HEK293 (cell line): ENCODE data around the gene KCNK18.

Source experiments
- BCL11A ChIP-seq: fragments of 450-650 bp; formaldehyde crosslinking; IDR thresholded peaks from 2 replicates; pipeline ENCODE4 v1.5.1; 2016; ENCODE audit warnings: low read depth, missing biosample characterization, missing genetic modification characterization
- BCL11B ChIP-seq: fragments of 450-650 bp; formaldehyde crosslinking; IDR thresholded peaks from 2 replicates; pipeline ENCODE4 v1.5.1; 2016; ENCODE audit warnings: low read depth, missing biosample characterization, missing genetic modification characterization
- GLIS2 ChIP-seq: fragments of 450-650 bp; formaldehyde crosslinking; IDR thresholded peaks from 2 replicates; pipeline ENCODE4 v1.5.1; 2016; ENCODE audit warnings: missing biosample characterization, missing genetic modification characterization
- KLF16 ChIP-seq: fragments of 450-650 bp; formaldehyde crosslinking; IDR thresholded peaks from 2 replicates; pipeline ENCODE4 v1.5.1; 2017; ENCODE audit warnings: missing biosample characterization, missing genetic modification characterization
- KLF9 ChIP-seq: fragments of 450-650 bp; formaldehyde crosslinking; IDR thresholded peaks from 2 replicates; pipeline ENCODE4 v1.5.1; 2016; ENCODE audit warnings: missing biosample characterization, missing genetic modification characterization, low read depth
- OVOL3 ChIP-seq: fragments of 450-650 bp; formaldehyde crosslinking; IDR thresholded peaks from 2 replicates; pipeline ENCODE4 v1.5.1; 2016; ENCODE audit warnings: missing biosample characterization, missing genetic modification characterization
- RBAK ChIP-seq: fragments of 450-650 bp; formaldehyde crosslinking; IDR thresholded peaks from 2 replicates; pipeline ENCODE4 v1.5.1; 2016; ENCODE audit warnings: missing biosample characterization, missing genetic modification characterization
- REPIN1 ChIP-seq: fragments of 450-650 bp; formaldehyde crosslinking; IDR thresholded peaks from 2 replicates; pipeline ENCODE4 v1.5.1; 2017; ENCODE audit warnings: missing biosample characterization, missing genetic modification characterization, low read depth
- ZBTB20 ChIP-seq: fragments of 450-650 bp; formaldehyde crosslinking; IDR thresholded peaks from 2 replicates; pipeline ENCODE4 v1.5.1; 2016; ENCODE audit warnings: missing biosample characterization, missing genetic modification characterization
- ZNF10 ChIP-seq: fragments of 450-650 bp; formaldehyde crosslinking; IDR thresholded peaks from 2 replicates; pipeline ENCODE4 v1.5.1; 2017; ENCODE audit warnings: missing biosample characterization, missing genetic modification characterization
- ZNF132 ChIP-seq: fragments of 450-650 bp; formaldehyde crosslinking; IDR thresholded peaks from 2 replicates; pipeline ENCODE4 v1.5.1; 2017; ENCODE audit warnings: missing biosample characterization, missing genetic modification characterization, borderline replicate concordance
- ZNF146 ChIP-seq: fragments of 450-650 bp; formaldehyde crosslinking; IDR thresholded peaks from 2 replicates; pipeline ENCODE4 v1.5.1; 2016; ENCODE audit warnings: missing biosample characterization, missing genetic modification characterization
- ZNF155 ChIP-seq: fragments of 450-650 bp; formaldehyde crosslinking; IDR thresholded peaks from 2 replicates; pipeline ENCODE4 v1.5.1; 2016; ENCODE audit warnings: missing biosample characterization, missing genetic modification characterization
- ZNF174 ChIP-seq: fragments of 450-650 bp; formaldehyde crosslinking; IDR thresholded peaks from 2 replicates; pipeline ENCODE4 v1.5.0; 2017; ENCODE audit warnings: missing biosample characterization, mild to moderate bottlenecking, missing genetic modification characterization
- ZNF202 ChIP-seq: fragments of 450-650 bp; formaldehyde crosslinking; IDR thresholded peaks from 2 replicates; pipeline ENCODE4 v1.5.1; 2016; ENCODE audit warnings: missing biosample characterization, missing genetic modification characterization, borderline replicate concordance
- ZNF23 ChIP-seq: fragments of 450-650 bp; formaldehyde crosslinking; IDR thresholded peaks from 2 replicates; pipeline ENCODE4 v1.5.1; 2016; ENCODE audit warnings: missing biosample characterization, missing genetic modification characterization, borderline replicate concordance
- ZNF302 ChIP-seq: fragments of 450-650 bp; formaldehyde crosslinking; IDR thresholded peaks from 2 replicates; pipeline ENCODE4 v1.5.1; 2016; ENCODE audit warnings: missing biosample characterization, missing genetic modification characterization, low read depth
- ZNF311 ChIP-seq: fragments of 450-650 bp; formaldehyde crosslinking; IDR thresholded peaks from 2 replicates; pipeline ENCODE4 v1.5.1; 2017; ENCODE audit warnings: missing biosample characterization, missing genetic modification characterization, borderline replicate concordance
- ZNF350 ChIP-seq: fragments of 450-650 bp; formaldehyde crosslinking; IDR thresholded peaks from 2 replicates; pipeline ENCODE4 v1.5.0; 2017; ENCODE audit warnings: missing biosample characterization, mild to moderate bottlenecking, missing genetic modification characterization
- ZNF394 ChIP-seq: fragments of 450-650 bp; formaldehyde crosslinking; IDR thresholded peaks from 2 replicates; pipeline ENCODE4 v1.5.1; 2016; ENCODE audit warnings: missing biosample characterization, missing genetic modification characterization, mild to moderate bottlenecking, moderate library complexity, borderline replicate concordance
- ZNF501 ChIP-seq: fragments of 450-650 bp; formaldehyde crosslinking; IDR thresholded peaks from 2 replicates; pipeline ENCODE4 v1.5.1; 2016; ENCODE audit warnings: missing biosample characterization, missing genetic modification characterization
- ZNF549 ChIP-seq: fragments of 450-650 bp; IDR thresholded peaks from 2 replicates; pipeline ENCODE4 v1.5.1; 2018; ENCODE audit warnings: missing biosample characterization, missing genetic modification characterization, mild to moderate bottlenecking, inconsistent platforms, moderate library complexity
- ZNF560 ChIP-seq: fragments of 450-650 bp; formaldehyde crosslinking; IDR thresholded peaks from 2 replicates; pipeline ENCODE4 v1.5.1; 2017; ENCODE audit warnings: missing biosample characterization, missing genetic modification characterization, borderline replicate concordance
- ZNF621 ChIP-seq: fragments of 450-650 bp; formaldehyde crosslinking; IDR thresholded peaks from 2 replicates; pipeline ENCODE4 v1.5.1; 2017; ENCODE audit warnings: missing biosample characterization, missing genetic modification characterization
- ZNF747 ChIP-seq: fragments of 450-650 bp; formaldehyde crosslinking; IDR thresholded peaks from 2 replicates; pipeline ENCODE4 v1.5.1; 2016; ENCODE audit warnings: missing biosample characterization, missing genetic modification characterization
- ZNF768 ChIP-seq: fragments of 450-650 bp; formaldehyde crosslinking; IDR thresholded peaks from 2 replicates; pipeline ENCODE4 v1.5.1; 2018; ENCODE audit warnings: missing biosample characterization, mild to moderate bottlenecking, missing genetic modification characterization
- ZNF777 ChIP-seq: fragments of 450-650 bp; formaldehyde crosslinking; IDR thresholded peaks from 2 replicates; pipeline ENCODE4 v1.5.1; 2017; ENCODE audit warnings: missing biosample characterization, missing genetic modification characterization, borderline replicate concordance
- ZSCAN16 ChIP-seq: fragments of 450-650 bp; formaldehyde crosslinking; IDR thresholded peaks from 2 replicates; pipeline ENCODE4 v1.5.1; 2016; ENCODE audit warnings: missing biosample characterization, missing genetic modification characterization
- ZSCAN23 ChIP-seq: fragments of 450-650 bp; formaldehyde crosslinking; IDR thresholded peaks from 2 replicates; pipeline ENCODE4 v1.5.1; 2016; ENCODE audit warnings: missing biosample characterization, missing genetic modification characterization
- TF ChIP-seq, protein P1 (sequence below): fragments of 450-650 bp; formaldehyde crosslinking; IDR thresholded peaks from 2 replicates; pipeline ENCODE4 v1.5.1; 2016; ENCODE audit warnings: missing biosample characterization, missing genetic modification characterization
- TF ChIP-seq, protein P2 (sequence below): fragments of 450-650 bp; formaldehyde crosslinking; IDR thresholded peaks from 2 replicates; pipeline ENCODE4 v1.5.1; 2016; ENCODE audit warnings: missing biosample characterization, missing genetic modification characterization
- TF ChIP-seq, protein P3 (sequence below): fragments of 450-650 bp; formaldehyde crosslinking; IDR thresholded peaks from 2 replicates; pipeline ENCODE4 v1.5.1; 2016; ENCODE audit warnings: missing biosample characterization, missing genetic modification characterization
- TF ChIP-seq, protein P4 (sequence below): fragments of 450-650 bp; IDR thresholded peaks from 2 replicates; pipeline ENCODE4 v1.5.1; 2018; ENCODE audit warnings: missing biosample characterization, missing genetic modification characterization
- TF ChIP-seq, protein P5 (sequence below): fragments of 450-650 bp; formaldehyde crosslinking; IDR thresholded peaks from 2 replicates; pipeline ENCODE4 v1.5.1; 2016; ENCODE audit warnings: missing biosample characterization, missing genetic modification characterization
- TF ChIP-seq, protein P6 (sequence below): fragments of 450-650 bp; formaldehyde crosslinking; IDR thresholded peaks from 2 replicates; pipeline ENCODE4 v1.5.1; 2016; ENCODE audit warnings: missing biosample characterization, missing genetic modification characterization

Gene KCNK18

DNA sequence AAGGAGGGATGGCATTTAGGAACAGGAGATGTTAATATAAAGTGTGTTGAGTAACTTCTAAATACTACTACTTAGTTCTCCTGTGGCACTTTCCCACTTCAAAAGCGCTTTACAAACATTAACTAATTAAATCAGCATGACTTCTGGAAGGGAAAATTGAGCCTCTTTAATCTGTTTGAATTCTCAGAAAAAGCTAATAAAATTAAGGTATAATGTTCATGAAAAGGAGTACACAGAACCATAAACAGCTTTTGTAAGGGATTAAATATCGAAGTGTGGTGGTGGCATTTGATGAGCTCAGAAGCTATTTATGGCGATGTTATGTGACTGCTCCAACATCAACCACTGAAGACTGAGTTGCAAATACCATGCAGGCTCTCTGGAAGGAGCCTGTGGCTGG is 49.0 kb upstream of the KCNK18 start (continued):
- TF ChIP-seq ZSCAN23 (tag by site-specific recombination): peak; percentile 64; the same call in 1 of the 2 replicates
- no peak for TF ChIP-seq ZNF23
- TF ChIP-seq BCL11A (tag by site-specific recombination): peak; percentile 92
- no peak for TF ChIP-seq ZNF777 (tag by site-specific recombination)
- TF ChIP-seq, protein P1, sequence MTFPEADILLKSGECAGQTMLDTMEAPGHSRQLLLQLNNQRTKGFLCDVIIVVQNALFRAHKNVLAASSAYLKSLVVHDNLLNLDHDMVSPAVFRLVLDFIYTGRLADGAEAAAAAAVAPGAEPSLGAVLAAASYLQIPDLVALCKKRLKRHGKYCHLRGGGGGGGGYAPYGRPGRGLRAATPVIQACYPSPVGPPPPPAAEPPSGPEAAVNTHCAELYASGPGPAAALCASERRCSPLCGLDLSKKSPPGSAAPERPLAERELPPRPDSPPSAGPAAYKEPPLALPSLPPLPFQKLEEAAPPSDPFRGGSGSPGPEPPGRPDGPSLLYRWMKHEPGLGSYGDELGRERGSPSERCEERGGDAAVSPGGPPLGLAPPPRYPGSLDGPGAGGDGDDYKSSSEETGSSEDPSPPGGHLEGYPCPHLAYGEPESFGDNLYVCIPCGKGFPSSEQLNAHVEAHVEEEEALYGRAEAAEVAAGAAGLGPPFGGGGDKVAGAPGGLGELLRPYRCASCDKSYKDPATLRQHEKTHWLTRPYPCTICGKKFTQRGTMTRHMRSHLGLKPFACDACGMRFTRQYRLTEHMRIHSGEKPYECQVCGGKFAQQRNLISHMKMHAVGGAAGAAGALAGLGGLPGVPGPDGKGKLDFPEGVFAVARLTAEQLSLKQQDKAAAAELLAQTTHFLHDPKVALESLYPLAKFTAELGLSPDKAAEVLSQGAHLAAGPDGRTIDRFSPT: no peak
- TF ChIP-seq ZSCAN16 (tag by site-specific recombination): no peak
- no peak; the same call in 1 of the 2 replicates for TF ChIP-seq KLF9 (tag by site-specific recombination)
- no peak for TF ChIP-seq ZNF350 (tag by site-specific recombination)
- peak; percentile 95 for TF ChIP-seq BCL11B (tag by site-specific recombination)
- TF ChIP-seq ZNF311 (tag by site-specific recombination): no peak
- no peak for TF ChIP-seq REPIN1 (tag by site-specific recombination)
- TF ChIP-seq ZNF302 (tag by site-specific recombination): no peak
- TF ChIP-seq KLF16: no peak
- TF ChIP-seq, protein P2, sequence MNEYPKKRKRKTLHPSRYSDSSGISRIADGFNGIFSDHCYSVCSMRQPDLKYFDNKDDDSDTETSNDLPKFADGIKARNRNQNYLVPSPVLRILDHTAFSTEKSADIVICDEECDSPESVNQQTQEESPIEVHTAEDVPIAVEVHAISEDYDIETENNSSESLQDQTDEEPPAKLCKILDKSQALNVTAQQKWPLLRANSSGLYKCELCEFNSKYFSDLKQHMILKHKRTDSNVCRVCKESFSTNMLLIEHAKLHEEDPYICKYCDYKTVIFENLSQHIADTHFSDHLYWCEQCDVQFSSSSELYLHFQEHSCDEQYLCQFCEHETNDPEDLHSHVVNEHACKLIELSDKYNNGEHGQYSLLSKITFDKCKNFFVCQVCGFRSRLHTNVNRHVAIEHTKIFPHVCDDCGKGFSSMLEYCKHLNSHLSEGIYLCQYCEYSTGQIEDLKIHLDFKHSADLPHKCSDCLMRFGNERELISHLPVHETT (tag by site-specific recombination): 0 out of 2 replicates have a peak, but pooled peaks have one; percentile 77
- TF ChIP-seq, protein P3, sequence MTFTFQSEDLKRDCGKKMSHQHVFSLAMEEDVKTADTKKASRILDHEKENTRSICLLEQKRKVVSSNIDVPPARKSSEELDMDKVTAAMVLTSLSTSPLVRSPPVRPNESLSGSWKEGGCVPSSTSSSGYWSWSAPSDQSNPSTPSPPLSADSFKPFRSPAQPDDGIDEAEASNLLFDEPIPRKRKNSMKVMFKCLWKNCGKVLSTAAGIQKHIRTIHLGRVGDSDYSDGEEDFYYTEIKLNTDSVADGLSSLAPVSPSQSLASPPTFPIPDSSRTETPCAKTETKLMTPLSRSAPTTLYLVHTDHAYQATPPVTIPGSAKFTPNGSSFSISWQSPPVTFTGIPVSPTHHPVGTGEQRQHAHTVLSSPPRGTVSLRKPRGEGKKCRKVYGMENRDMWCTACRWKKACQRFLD (tag by site-specific recombination): no peak
- peak; percentile 54; the same call in 1 of the 2 replicates for TF ChIP-seq OVOL3
- TF ChIP-seq ZBTB20 (tag by site-specific recombination): no peak
- peak; percentile 94 for TF ChIP-seq ZNF501 (tag by site-specific recombination)
- no peak for TF ChIP-seq ZNF560 (tag by site-specific recombination)
- no peak for TF ChIP-seq RBAK (tag by site-specific recombination)
- TF ChIP-seq ZNF155: no peak
- TF ChIP-seq, protein P4, sequence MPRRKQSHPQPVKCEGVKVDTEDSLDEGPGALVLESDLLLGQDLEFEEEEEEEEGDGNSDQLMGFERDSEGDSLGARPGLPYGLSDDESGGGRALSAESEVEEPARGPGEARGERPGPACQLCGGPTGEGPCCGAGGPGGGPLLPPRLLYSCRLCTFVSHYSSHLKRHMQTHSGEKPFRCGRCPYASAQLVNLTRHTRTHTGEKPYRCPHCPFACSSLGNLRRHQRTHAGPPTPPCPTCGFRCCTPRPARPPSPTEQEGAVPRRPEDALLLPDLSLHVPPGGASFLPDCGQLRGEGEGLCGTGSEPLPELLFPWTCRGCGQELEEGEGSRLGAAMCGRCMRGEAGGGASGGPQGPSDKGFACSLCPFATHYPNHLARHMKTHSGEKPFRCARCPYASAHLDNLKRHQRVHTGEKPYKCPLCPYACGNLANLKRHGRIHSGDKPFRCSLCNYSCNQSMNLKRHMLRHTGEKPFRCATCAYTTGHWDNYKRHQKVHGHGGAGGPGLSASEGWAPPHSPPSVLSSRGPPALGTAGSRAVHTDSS (tag by site-specific recombination): no peak
- TF ChIP-seq GLIS2: no peak
- no peak for TF ChIP-seq ZNF146 (tag by site-specific recombination)
- TF ChIP-seq, protein P5, sequence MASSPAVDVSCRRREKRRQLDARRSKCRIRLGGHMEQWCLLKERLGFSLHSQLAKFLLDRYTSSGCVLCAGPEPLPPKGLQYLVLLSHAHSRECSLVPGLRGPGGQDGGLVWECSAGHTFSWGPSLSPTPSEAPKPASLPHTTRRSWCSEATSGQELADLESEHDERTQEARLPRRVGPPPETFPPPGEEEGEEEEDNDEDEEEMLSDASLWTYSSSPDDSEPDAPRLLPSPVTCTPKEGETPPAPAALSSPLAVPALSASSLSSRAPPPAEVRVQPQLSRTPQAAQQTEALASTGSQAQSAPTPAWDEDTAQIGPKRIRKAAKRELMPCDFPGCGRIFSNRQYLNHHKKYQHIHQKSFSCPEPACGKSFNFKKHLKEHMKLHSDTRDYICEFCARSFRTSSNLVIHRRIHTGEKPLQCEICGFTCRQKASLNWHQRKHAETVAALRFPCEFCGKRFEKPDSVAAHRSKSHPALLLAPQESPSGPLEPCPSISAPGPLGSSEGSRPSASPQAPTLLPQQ: peak; percentile 63
- TF ChIP-seq ZNF202 (tag by site-specific recombination): no peak
- TF ChIP-seq ZNF10 (tag by site-specific recombination): 0 out of 2 replicates have a peak, but pooled peaks have one; percentile 35
- peak; percentile 76 for TF ChIP-seq ZNF394
- no peak for TF ChIP-seq ZNF174 (tag by site-specific recombination)
- 0 out of 2 replicates have a peak, but pooled peaks have one; percentile 18 for TF ChIP-seq ZNF132 (tag by site-specific recombination)
- no peak for TF ChIP-seq ZNF747 (tag by site-specific recombination)
- TF ChIP-seq ZNF549 (tag by site-specific recombination): no peak
- TF ChIP-seq, protein P6, sequence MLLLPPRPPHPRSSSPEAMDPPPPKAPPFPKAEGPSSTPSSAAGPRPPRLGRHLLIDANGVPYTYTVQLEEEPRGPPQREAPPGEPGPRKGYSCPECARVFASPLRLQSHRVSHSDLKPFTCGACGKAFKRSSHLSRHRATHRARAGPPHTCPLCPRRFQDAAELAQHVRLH: peak; percentile 64; the same call in 1 of the 2 replicates
- TF ChIP-seq ZNF768: no peak
- TF ChIP-seq ZNF621: no peak
